ENCODE data around the gene PDK2.
A peak's percentile ranks its signal among the peaks of the same experiment; 100 is the strongest.

PDK2 gene

DNA sequence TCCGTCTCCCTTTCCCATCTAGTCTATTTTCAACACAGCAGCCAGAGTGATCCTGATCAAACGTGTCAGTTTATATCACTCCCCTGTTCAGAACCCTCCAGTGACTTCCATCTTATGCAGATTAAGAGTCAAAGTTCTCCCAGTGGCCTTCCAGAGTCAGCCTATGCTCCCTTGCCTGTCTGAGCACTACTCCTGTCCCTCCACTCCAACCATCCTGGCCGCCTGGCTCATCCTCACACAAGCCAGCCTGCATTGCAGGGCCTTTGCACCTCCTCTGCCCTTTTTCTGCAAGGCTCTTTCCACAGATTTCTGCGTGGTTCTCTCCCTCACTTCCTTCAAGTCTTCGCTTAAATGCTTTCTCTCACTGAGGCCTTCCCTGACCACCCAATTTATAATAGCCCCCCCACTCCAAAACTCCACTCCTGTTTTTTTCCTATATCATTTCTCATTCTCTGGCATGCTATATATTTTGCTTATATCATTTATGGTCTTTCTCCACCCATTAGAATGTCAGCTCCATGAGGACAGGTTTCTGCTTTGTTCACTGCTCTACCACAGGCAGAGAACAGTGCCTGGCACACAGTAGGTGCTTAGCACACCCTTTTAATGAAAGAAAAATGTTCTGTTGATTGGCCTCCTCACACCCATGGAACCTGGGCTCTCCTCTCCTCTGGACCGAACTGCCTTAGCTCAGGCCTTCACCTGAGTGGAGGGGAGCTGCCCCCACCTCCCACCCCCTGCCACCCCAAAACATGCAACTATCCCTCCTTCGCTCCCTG lies 25.5 kb downstream of the PDK2 start:
- ATAC-seq = no peak

GRCh38 chr17:50122945-50123344 lies 27.8 kb downstream of the PDK2 start:
- no peak for ATAC-seq

- no peak for ATAC-seq
These were observed 28.6 kb downstream of the PDK2 start for GRCh38 chr17:50123649-50124349.

DNA sequence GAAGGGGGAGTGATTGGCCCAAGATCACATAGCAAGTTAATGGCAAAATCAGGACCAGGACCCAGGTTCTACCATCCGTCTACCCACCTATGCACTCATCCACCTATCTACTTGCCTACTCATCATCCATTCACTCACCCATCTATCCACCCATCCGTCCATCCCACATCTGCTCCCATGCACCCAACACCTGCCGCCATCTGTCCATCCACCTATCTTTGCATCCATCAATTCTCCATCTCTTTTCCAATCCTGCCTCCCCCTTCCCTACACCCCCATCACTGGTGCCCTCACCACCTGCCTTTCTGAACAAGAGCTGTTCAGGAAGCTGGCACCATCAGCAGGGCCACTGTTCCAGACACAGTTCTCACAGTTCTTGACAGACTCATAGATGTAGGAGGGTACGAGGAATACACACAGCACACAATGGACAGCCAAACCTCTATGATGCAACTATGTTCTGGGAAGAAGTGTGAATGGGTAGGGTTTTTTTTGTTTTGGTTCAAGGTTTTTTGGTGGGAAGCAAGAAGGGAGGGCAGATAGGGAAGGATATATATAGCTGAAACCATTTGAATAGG lies 30.4 kb downstream of the PDK2 start:
- ATAC-seq = no peak

GRCh38 chr17:50127697-50128361 lies 32.7 kb downstream of the PDK2 start:
- ATAC-seq = no peak

- no peak for ATAC-seq
These were observed 33.5 kb downstream of the PDK2 start for GRCh38 chr17:50128441-50129352.

- no peak for ATAC-seq
These were observed 34.2 kb downstream of the PDK2 start for GRCh38 chr17:50129353-50129727.

- ATAC-seq = peak; percentile 46 to 54
These were observed 34.8 kb downstream of the PDK2 start, which contains the start of gene SAMD14 for GRCh38 chr17:50129728-50130558. SAMD14 (minus strand) TSS chr17:50130160; CDS start chr17:50124959, 5,201 bp downstream.

DNA sequence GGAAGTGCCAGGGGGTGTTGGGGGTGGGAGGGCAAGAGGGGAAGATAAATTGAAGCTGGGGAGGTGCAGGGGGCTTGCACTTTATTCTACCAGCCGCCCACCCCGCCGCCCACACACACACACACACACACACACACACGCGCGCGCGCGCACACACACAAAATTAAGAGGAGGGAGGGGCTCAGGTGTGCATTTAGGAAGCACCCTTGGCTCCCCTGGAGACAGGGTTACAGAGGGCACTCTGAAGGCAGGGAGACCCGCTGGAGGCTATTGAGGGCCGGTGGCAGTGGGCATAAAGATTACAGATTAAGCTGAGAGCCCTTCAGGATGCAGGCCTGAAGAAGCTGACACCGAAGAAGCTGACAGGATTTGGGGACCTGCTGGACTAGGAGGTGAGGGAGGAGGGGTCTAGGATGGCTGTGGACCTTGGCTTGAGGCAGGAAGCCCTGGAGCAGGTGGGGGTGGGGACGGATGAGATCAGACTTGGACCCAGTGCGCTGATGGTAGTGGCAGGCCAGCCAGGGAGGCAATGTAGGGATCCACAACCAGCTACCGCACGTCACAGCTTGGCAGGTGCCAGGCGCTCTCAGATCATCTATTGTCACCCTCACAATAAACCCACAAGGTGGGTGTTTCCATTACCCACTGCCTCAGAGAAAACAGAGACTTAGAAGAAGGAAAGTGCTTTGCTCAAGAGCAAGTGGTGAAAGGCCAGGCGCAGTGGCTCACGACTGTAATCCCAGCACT lies 35.6 kb downstream of the PDK2 start:
- ATAC-seq = no peak

DNA sequence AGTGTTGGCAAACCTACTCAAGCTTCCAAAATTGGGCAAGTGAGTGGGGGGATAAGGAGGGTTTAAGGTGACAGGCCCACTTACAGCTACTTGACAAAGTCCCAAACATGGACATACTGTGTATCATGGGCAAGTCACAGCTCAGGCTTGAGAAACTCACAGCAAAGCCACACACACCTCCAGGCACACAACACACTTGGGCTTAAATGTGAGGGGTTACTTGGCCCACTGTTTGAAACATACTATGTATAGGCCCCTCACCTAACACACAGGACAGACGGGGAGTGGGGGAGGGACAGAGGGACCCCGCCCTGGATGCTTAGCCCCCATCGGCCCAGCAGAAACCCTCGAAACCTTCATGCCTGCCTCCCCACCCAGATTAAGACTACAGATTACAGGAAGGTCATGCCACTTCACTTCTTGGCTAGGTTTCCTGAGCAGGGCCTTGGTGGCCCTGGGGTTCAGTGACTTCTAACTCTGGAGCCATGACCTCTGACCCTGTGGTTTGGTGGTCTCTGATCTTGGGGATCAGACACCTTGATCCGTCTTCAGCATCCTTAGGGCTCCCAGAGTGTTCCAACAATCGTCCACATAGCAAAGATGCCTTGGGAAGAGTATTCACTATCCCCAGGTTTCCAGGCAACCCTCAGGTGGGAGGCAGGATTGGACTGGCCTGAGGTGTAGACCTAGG lies 37.1 kb downstream of the PDK2 start:
- no peak for ATAC-seq

DNA sequence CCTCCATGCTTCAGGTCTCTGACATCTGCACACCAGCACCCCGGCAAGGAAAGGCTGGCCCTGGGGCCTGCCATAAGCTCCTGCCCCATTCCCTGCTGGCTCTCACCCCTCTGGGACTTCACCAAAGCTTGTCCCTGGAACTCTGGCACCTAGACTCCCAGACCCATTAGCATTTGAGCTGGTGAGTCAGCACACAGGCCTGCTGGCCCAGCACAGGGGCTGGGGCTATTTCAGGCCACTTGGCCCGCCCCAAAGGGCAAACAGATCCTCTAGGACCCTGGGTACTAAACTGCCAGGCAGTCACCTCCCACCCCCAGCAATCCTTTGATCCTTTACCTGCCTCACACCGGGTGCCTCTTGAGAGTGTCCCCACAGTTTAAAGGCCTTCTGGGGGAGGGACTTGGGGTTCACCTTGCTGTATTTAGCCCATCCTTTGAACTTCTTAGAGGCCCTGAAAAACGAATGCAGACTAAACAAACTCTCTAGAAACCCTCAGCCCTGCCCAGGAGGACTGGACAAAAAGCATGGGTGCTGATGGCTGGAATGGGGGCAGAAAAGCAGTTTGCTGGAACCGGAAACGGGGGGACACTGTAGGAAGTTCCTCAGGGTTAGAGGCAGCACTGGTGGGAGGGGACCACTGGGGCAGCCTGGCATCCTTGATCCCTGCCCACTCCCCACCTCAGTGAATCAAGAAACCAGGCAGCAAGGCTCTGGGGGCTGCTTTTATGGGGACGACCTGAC lies 38.0 kb downstream of the PDK2 start:
- ATAC-seq = no peak

DNA sequence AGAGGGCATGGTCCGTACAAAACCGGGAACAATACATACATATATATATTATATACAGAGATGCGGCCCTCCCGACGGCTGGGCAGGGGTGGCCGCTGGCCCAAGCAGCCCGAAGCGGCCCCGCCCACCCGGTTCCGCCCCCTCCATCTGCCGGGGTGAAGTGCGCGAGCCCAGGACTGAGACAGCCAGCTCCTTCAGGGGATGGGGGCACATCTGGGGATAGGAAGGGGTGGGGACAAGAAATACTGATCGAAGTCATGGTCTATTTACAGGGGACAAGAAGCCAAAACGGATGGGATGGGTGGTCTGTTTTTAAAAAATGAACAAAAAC lies 38.6 kb downstream of the PDK2 start:
- ATAC-seq = no peak

GRCh38 chr17:50134206-50135110 lies 39.3 kb downstream of the PDK2 start:
- ATAC-seq = no peak

- ATAC-seq = no peak
These were observed 40.4 kb downstream of the PDK2 start for GRCh38 chr17:50135316-50136095.

DNA sequence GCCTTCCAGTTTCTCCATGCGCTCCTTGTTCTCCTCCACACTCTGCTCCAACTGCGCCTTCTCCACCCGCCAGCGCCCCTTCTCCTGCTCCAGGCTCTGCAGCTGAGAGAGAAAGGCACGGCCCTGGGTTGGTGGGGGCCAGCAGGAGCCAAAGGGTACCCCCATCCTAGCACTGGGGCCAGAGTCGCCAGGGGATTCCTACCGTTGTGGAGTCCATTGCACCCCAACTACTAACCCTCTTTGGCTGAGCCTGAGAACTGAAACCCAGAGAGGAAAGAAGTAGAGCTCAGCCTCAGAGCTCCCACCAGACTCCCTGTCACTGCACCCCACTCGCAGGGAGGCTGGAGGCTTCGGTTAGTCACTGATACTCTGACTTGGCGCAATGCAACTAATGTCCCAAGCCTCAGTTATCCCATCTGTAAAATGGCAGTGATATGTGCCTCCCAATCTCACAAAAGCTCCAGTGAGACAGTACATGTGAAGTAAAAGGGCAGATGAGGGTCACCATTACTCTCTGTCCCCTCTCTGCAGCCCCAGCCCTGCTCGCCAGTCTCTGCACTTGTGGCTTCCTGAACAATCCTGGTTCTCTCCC lies 41.0 kb downstream of the PDK2 start:
- ATAC-seq = no peak

DNA sequence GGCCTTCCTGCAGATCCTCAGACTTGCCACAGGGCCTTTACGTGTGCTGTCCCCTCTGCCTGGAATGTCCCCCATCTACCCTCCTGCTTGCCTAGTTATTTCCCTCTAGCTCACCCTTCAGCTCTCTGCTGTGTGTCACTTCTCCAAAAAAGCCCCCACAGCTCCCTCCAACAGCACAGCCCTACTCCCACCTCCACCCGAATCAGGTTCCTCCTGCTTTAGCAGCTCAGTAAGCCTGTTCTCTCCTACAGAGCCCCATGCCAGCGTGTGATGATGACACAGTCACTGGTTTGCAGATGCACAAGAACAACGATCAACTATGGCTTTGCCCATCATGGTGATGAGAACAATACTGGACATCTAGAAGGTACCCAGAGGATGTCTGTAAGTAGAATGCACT lies 41.9 kb downstream of the PDK2 start:
- no peak for ATAC-seq

DNA sequence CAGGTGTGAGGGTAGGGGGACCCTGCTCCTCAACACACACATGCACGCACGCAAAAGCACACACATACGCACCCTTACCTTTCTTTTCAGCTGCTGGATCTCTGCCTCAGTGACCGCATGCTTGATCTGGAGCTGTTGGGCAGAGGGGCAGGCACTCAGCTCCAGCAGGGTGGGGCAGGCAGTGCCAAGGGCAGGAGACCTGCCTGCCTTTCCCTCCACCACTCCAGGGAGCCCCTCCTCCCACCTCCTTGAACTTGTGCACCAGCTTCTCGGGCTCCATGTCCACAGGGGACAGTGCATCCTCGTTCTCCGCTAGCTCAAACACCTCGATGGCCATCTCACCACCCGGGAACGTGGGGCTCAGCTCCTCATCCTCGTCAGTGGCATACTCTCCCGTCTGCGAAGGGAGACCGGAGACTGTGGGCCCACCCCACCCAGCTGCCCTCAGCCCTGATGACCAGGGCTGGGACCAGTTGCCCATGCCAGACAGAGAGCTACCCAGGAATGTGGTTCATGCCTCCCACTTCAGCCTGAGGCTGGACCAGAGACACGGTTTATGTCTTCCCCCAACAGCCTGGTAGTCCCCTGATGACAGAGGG lies 44.1 kb downstream of the PDK2 start:
- ATAC-seq = no peak
